Brain microvascular endothelial cell (primary cell): ENCODE measurements around the gene HBG2.

ENCODE experiments used
- DNase-seq: peaks from one replicate; pipeline ENCODE4 v3.0.0-alpha.2; 2020
- H3K27ac ChIP-seq: fragments of 250-450 bp; sonication (Bioruptor Pico); 2 replicates; pipeline ENCODE4 v1.5.1; 2020; ENCODE audit warnings: mild to moderate bottlenecking, moderate library complexity
- H3K27me3 ChIP-seq: fragments of 250-450 bp; sonication (Bioruptor Pico); replicated peaks from 2 replicates; pipeline ENCODE4 v1.5.1; 2020; ENCODE audit warnings: mild to moderate bottlenecking
- H3K36me3 ChIP-seq: fragments of 250-450 bp; sonication (Bioruptor Pico); replicated peaks from 2 replicates; pipeline ENCODE4 v1.5.1; 2020; ENCODE audit warnings: mild to moderate bottlenecking
- H3K4me3 ChIP-seq: 2 replicates; pipeline ENCODE4 v1.5.1; 2011; ENCODE audit warnings: low read depth, mild to moderate bottlenecking, control low read depth, low read length, moderate library complexity
- CTCF ChIP-seq: IDR thresholded peaks from 2 replicates; pipeline ENCODE4 v1.5.1; 2011; ENCODE audit warnings: low read depth, mild to moderate bottlenecking, moderate library complexity, low read length, control low read depth, inconsistent platforms; ENCODE audit errors: missing control alignments
- in situ Hi-C: cut with HindIII; loops from 2 replicates; pipeline ENCODE4 v1.10.0; 2017; ENCODE audit warnings: low sequenced_read_pairs, low pct_ligation_motif_present

HBG2 gene

GRCh38 chr11:5240056-5240455 is 14.5 kb downstream of the HBG2 start:
- no peak for TF ChIP-seq CTCF
- H3K36me3 ChIP-seq = no peaks in the 10 kb centered on the region
- H3K4me3 ChIP-seq = no peak overlapping the region
- H3K27me3 ChIP-seq = no peaks in the 10 kb centered on the region
- no peak for DNase-seq
- no peak overlapping the region for H3K27ac ChIP-seq
- in situ Hi-C loops = no loop called here

DNA sequence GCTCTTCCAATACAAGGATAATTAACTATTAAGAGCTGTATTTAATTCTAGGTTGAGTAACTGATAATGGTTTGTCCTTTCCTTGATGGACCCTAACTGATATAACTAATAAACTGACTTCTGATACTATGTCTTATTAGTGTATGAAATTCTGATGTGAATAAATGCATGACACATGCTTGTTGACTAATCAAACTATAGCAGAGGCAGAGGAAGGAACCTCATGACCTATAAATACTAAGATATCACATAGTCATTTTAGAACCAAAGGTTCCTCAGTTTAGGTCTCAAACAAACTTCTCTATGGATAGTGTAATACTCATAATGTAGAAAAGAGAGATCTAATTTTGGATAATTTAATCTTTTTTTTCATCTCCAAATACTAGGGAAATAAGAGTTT is 15.5 kb downstream of the HBG2 start:
- in situ Hi-C loops = no loop called here
- no peak overlapping the region for H3K27ac ChIP-seq
- TF ChIP-seq CTCF = no peak
- H3K36me3 ChIP-seq = no peaks in the 10 kb centered on the region
- H3K4me3 ChIP-seq = no peak overlapping the region
- DNase-seq = no peak
- H3K27me3 ChIP-seq = no peaks in the 10 kb centered on the region

GRCh38 chr11:5238486-5238885 is 16.1 kb downstream of the HBG2 start:
- in situ Hi-C loops = no loop called here

GRCh38 chr11:5237420-5237819 is 17.2 kb downstream of the HBG2 start:
- no peak for DNase-seq
- no peak for TF ChIP-seq CTCF
- Histone ChIP-seq H3K4me3 (no peak overlapping the region), H3K36me3 (no peaks in the 10 kb centered on the region), H3K27me3 (no peaks in the 10 kb centered on the region), H3K27ac (no peak overlapping the region)
- in situ Hi-C loops = no loop called here

More at GRCh38 chr11:5238486-5238885, 16.1 kb downstream of the HBG2 start:
- Histone ChIP-seq H3K4me3 (no peak overlapping the region), H3K27ac (no peak overlapping the region), H3K27me3 (no peaks in the 10 kb centered on the region), H3K36me3 (no peaks in the 10 kb centered on the region)
- TF ChIP-seq CTCF = no peak
- DNase-seq = no peak

- in situ Hi-C loops = no loop called here
- TF ChIP-seq CTCF = no peak
- no peak overlapping the region for H3K27ac ChIP-seq
- no peaks in the 10 kb centered on the region for H3K27me3 ChIP-seq
- no peak for DNase-seq
- no peaks in the 10 kb centered on the region for H3K36me3 ChIP-seq
- no peak overlapping the region for H3K4me3 ChIP-seq
These were observed 19.1 kb downstream of the HBG2 start for GRCh38 chr11:5235364-5236095.

DNA sequence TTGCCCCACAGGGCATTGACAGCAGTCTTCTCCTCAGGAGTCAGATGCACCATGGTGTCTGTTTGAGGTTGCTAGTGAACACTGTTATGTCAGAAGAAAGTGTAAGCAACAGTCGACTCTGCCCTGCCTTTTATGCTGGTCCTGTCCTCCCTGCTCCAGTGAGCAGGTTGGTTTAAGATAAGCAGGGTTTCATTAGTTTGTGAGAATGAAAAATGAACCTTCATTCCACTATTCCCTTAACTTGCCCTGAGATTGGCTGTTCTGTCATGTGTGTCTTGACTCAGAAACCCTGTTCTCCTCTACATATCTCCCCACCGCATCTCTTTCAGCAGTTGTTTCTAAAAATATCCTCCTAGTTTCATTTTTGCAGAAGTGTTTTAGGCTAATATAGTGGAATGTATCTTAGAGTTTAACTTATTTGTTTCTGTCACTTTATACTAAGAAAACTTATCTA is 20.2 kb downstream of the HBG2 start, which contains the start of gene HBD:
Gene HBD (minus strand): TSS at position 103 of the 454 bp plus-strand sequence. CDS start 50 bp downstream, at position 53.
- Histone ChIP-seq H3K36me3 (no peaks in the 10 kb centered on the region), H3K4me3 (no peak within 1 kb of the TSS), H3K27me3 (no peaks in the 10 kb centered on the region), H3K27ac (no peak within 1 kb of the TSS)
- no peak for TF ChIP-seq CTCF
- in situ Hi-C loops = no loop called here
- DNase-seq = peak; percentile 55
